ENCODE results near the gene KIRREL3. TPM values are rescaled to one million over a fixed set of nuclear protein-coding genes. Genes with fewer than 3 reads are reported as not detected.

KIRREL3 gene
- polyA plus RNA-seq, 1 of the 3 experiments (the other 2 are of a cell fraction), result 3.7 TPM

DNA sequence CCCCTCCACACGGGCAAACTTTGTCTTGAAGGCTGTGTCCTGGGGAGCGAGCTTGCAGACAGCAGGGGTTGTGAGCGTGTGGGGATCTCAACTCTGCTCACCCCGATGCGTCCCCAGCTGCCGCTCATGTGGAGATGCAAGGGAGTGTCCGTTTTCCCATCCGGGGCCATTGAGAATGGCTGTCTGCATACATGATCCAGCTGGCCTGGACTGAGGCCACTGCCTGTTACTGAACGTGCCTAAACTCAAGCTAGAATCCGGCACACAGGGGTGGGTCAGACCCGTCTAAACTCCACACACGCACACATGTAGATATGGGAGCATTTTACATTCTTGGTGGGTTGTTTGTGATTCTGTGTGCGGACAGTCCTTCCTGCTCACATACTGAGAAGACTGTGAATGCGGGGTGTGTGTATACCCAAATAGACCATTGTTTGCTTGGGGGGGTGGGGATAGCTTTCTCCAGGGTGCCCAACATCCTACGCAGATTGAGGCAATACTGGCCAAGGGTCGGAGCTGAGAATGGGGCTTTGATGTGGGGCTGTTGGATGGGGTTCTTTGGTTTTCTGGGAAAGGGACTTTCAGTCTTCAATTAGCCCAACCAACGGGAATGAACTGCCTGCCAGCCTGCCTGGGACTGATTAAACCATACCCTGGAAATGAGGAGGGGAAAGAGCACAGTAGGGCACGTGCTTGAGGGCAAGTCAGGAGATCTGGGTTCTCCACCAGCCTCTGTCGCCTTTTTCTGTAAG is 584.7 kb downstream of the KIRREL3 start:
- Histone ChIP-seq H3K79me2 (ENCODE audit: insufficient read depth) (no peaks in the 10 kb centered on the region), H3K9me3 (no peaks in the 10 kb centered on the region), H3K4me1 (ENCODE audit: control insufficient read depth in 1 of 2, insufficient read depth in 2 of 2, low read depth in 1 of 2, low read length in 1 of 2) (peaks cover 0 to 3% of the 10 kb centered on the region in 2 experiments; a peak in 1 of 4 replicates), H3K27me3 (ENCODE audit: insufficient read depth) (no peaks in the 10 kb centered on the region), H3K9ac (no peak overlapping the region), H3K27ac (ENCODE audit: low read depth in 2 of 2, low read length in 1 of 2) (no peak overlapping the region; a peak in 1 of 4 replicates), H3K4me2 (no peak overlapping the region), H4K20me1 (ENCODE audit: insufficient read depth) (no peaks in the 10 kb centered on the region), H2AFZ (ENCODE audit: low read depth) (no peak overlapping the region; the same call in 1 of the 2 replicates), H3F3A (replicated peaks; ENCODE audit: insufficient read depth) (no peaks in the 10 kb centered on the region), H3K4me3 (ENCODE audit: low read depth in 2 of 2, low read length in 1 of 2) (no peak overlapping the region), H3K9me2 (no peaks in the 10 kb centered on the region), H3K36me3 (replicated peaks in 1 of 2; ENCODE audit: control insufficient read depth in 1 of 2, insufficient read depth in 2 of 2, low read length in 1 of 2) (peaks cover 0 to 2% of the 10 kb centered on the region in 2 experiments)
- WGBS (ENCODE audit: low lambda C conversion rate), result over 99% methylated on average over 12 of the region's 19 CpGs
- ChIA-PET CTCF (interaction anchor here (1.0 kb wide), 1 partner anchor 65 kb away, joined by 3 read pairs; no protein-coding TSS in a partner anchor), POLR2A (no interaction called here)
- TF ChIP-seq YY1 (IDR thresholded peaks at IDR 0.05; ENCODE audit: low read depth) (no peak), RCOR1 (IDR thresholded peaks at IDR 0.05; ENCODE audit: low read length) (no peak), EP300 (IDR thresholded peaks at IDR 0.05; ENCODE audit: borderline replicate concordance in 1 of 2, low read depth in 1 of 2, low read length in 1 of 2) (no peak), TCF12 (IDR thresholded peaks at IDR 0.05) (no peak), GABPA (IDR thresholded peaks at IDR 0.05; ENCODE audit: low read depth) (no peak), FOXM1 (IDR thresholded peaks at IDR 0.05; ENCODE audit: low read depth) (no peak), JUND (IDR thresholded peaks at IDR 0.05) (no peak), PBX3 (IDR thresholded peaks at IDR 0.05) (no peak), CTCF (IDR thresholded peaks at IDR 0.05) (no peak), EZH2phosphoT487 (IDR thresholded peaks at IDR 0.05; ENCODE audit: borderline replicate concordance, low read depth) (no peak), RAD21 (IDR thresholded peaks at IDR 0.05; ENCODE audit: low read length) (no peak), RFX5 (IDR thresholded peaks at IDR 0.05; ENCODE audit: low read length) (no peak), IRF3 (IDR thresholded peaks at IDR 0.05; ENCODE audit: low read depth, low read length) (no peak), REST (IDR thresholded peaks at IDR 0.05; ENCODE audit: low read depth, low read length) (no peak), TAF1 (IDR thresholded peaks at IDR 0.05; ENCODE audit: borderline replicate concordance, low read depth, low read length) (no peak), MEF2A (IDR thresholded peaks at IDR 0.05; ENCODE audit: borderline replicate concordance, low read depth) (no peak), USF2 (IDR thresholded peaks at IDR 0.05; ENCODE audit: borderline replicate concordance, low read depth, low read length) (no peak)
- TF ChIP-seq, protein P1, sequence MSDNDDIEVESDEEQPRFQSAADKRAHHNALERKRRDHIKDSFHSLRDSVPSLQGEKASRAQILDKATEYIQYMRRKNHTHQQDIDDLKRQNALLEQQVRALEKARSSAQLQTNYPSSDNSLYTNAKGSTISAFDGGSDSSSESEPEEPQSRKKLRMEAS (IDR thresholded peaks at IDR 0.05; ENCODE audit: low read depth), result no peak
- DNase-seq, result no peak

Measured in SK-N-SH (cell line).